NCI-H345 treated with DMSO at 0.1 percent for 48 hours (cell line): ENCODE data around the gene STX11.

Source experiments
- DNase-seq: peaks from one replicate; lab custom pipeline; 2025; ENCODE audit not compliant: unreplicated experiment; lab: John Stamatoyannopoulos, UW

STX11 gene

DNA sequence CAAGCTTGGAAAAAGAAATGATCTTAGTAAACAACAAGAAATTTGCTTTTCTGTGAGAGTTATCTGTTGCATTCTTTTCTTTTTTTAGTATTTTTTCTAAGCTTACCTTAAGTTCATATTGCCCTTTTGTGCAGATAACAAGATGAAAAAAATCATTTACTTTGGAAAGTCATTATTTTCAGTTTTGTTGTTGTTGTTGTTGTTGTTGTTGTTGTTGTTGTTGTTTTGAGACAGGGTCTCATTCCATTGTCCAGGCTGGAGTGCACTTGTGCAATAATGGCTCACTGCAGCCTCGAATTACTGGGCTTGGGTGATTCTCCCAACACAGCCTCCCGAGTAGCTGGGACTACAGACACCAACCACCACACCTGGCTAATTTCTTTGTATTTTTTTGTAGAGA, 8.8 kb upstream of the STX11 start:
- DNase-seq = no peak

- DNase-seq = no peak
Measured at GRCh38 chr6:144143106-144143505, 7.2 kb upstream of the STX11 start.

GRCh38 chr6:144143878-144144277, 6.4 kb upstream of the STX11 start:
- no peak for DNase-seq

GRCh38 chr6:144144996-144145395, 5.3 kb upstream of the STX11 start:
- no peak for DNase-seq

GRCh38 chr6:144145541-144145940, 4.8 kb upstream of the STX11 start:
- no peak for DNase-seq

- no peak for DNase-seq
Measured at GRCh38 chr6:144148886-144149285, 1.4 kb upstream of the STX11 start.

- no peak for DNase-seq
Measured at GRCh38 chr6:144149558-144149893, 791 bp upstream of the STX11 start.

- no peak for DNase-seq
Measured at GRCh38 chr6:144150710-144151657, 667 bp downstream of the STX11 start.

- DNase-seq = no peak
Measured at GRCh38 chr6:144152334-144152900, 2.1 kb downstream of the STX11 start.

- no peak for DNase-seq
Measured at GRCh38 chr6:144153260-144153659, 2.9 kb downstream of the STX11 start.

- DNase-seq = no peak
Measured at GRCh38 chr6:144153971-144154370, 3.7 kb downstream of the STX11 start.

DNA sequence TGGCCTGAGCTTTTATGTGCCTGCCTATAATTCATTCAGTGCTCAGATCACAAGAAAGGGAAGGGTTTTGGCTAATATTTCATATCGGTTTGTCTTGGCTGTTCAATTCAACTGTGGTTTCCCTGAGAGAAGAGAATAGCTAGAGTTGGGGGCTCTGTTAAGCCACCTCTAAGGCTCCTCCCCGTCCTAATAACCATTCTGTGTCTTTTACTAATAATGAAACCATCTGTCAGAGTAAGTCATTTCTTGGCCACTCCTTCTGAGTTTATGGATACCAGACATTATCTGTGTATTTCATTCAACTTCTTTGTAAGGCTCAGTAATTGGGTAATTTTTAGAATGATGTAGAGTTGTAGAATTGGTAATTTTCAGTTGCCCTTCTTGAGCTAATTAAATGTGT, 5.2 kb downstream of the STX11 start:
- no peak for DNase-seq

- no peak for DNase-seq
Measured at GRCh38 chr6:144156338-144156737, 6.0 kb downstream of the STX11 start.

GRCh38 chr6:144156991-144157390, 6.7 kb downstream of the STX11 start:
- DNase-seq = no peak

DNA sequence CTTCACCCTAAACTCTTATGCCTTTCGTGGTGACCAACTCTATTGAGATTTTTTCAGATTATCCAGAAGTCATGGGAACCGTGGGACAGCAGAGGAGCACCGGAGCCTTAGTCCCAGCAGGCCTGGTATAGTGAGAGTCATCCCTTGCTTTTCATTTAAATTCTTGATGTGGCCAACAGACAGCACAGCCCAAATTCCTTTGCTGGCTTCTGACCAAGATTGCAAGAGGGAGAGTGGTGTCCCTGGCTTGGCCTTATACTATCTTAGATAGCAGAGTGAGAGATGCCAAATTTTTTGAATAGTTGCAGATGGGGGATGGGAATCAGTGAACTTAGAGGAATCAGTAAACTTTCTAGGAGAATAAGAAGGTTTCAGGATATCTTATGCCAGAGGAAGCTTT, 7.8 kb downstream of the STX11 start:
- DNase-seq = no peak

DNA sequence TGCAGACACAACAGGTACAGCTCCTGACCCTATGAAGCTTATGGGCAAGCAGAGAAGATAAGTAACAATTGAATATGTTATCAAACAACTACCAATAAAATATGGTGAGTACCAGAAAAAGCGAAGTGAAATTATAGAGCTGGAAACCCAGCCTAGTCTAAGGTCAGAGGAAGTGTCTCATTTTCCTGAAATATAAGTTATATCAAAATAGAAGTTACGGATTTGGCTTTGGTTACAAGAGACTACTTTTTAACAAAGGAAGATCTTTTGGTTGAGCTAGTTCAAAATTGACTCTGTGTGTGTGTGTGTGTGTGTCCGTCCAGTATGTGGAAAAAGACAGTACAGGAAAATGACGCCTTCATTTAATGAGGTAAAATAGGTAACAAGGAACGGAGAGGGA, 8.9 kb downstream of the STX11 start:
- DNase-seq = no peak

GRCh38 chr6:144159742-144160141, 9.4 kb downstream of the STX11 start:
- DNase-seq = no peak

- DNase-seq = no peak
Measured at GRCh38 chr6:144160431-144161005, 10.2 kb downstream of the STX11 start.

- no peak for DNase-seq
Measured at GRCh38 chr6:144161975-144162374, 11.7 kb downstream of the STX11 start.

DNA sequence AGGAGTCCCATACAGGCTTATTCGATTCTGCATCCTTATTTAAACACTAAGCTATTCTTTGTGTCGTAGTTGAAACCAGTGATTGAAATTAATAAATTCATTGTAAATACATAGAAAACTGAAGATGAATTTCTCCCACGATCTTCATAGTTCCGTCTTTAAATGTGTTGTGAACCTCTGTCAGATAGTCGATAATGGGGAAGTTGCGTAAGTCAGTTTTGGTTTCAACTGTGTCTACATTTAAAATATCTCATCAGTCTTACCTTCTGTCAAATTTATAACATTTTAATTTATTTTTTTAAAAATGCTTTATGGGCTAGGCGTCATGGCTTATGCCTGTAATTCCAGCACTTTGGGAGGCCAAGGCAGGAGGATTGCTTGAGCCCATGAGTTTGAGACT, 12.7 kb downstream of the STX11 start:
- DNase-seq = no peak

- no peak for DNase-seq
Measured at GRCh38 chr6:144165784-144166183, 15.5 kb downstream of the STX11 start.

- DNase-seq = no peak
Measured at GRCh38 chr6:144170044-144170443, 19.7 kb downstream of the STX11 start.
